ENCODE data around the gene ATP5PD.

GRCh38 chr17:75075597-75076336 is 29.0 kb upstream of the ATP5PD start:
- TF ChIP-seq GATA2 (IDR thresholded peaks at IDR 0.05; ENCODE audit: low read depth, low read length) (no peak), GATA3 (IDR thresholded peaks at IDR 0.05; ENCODE audit: low read depth, low read length) (no peak)
